D721Med (cell line): ENCODE results near the gene NEUROD2.

ENCODE experiments used
- DNase-seq: peaks from one replicate; pipeline ENCODE4 v3.0.0; 2011; ENCODE audit warnings: low spot score; ENCODE audit not compliant: insufficient read length
- FAIRE-seq: peaks from 2 replicates; lab custom pipeline; 2011; peaks lifted over from hg19 to GRCh38; lab: Jason Lieb, UNC
- TF ChIP-seq, protein P1 (sequence below): IDR thresholded peaks from 2 replicates; pipeline ENCODE4 v1.5.1; 2012; ENCODE audit warnings: mild to moderate bottlenecking, control low read depth; ENCODE audit not compliant: insufficient read depth; ENCODE audit errors: missing control alignments

The NEUROD2 gene

DNA sequence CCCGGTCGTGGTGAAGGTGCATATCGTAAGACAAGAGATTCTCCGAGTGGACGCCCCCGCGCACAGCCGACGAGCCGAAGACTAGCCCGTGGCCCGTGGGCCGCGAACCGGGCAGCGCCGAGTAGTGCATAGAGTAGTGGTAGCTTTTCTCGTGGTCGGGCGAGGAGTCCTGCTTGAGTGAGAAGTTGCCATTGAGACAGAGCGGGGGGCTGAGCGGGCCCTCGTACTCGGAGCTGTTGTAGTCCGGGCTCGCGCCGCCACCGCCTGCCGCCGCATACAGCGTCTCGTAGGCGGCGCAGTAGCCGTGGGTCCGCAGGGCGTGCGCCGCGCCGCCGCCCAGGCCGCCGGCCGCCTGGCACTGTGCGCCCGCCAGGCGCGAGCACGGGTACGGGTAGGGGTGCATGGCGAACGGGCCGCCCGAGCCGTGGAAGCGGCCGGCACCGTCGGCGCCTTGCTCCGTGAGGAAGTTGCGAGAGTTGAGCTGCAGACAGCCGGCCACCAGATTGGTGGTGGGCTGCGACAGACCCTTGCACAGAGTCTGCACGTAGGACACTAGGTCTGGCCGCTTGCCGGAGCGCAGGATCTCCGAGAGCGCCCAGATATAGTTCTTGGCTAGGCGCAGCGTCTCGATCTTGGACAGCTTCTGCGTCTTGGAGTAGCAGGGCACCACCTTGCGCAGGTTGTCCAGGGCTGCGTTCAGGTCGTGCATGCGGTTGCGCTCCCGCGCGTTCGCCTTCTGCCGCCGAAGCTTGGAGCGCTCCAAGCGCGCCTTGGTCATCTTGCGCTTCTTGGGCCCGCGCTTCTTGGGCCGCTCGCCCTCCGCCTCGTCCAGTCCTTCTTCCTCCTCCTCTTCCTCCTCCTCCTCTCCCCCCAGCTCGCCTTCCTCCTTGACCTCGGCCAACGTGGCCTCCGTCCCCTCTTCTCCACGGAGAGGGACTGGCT is 2.0 kb downstream of the NEUROD2 start:
- FAIRE-seq = no peak
- TF ChIP-seq, protein P1, sequence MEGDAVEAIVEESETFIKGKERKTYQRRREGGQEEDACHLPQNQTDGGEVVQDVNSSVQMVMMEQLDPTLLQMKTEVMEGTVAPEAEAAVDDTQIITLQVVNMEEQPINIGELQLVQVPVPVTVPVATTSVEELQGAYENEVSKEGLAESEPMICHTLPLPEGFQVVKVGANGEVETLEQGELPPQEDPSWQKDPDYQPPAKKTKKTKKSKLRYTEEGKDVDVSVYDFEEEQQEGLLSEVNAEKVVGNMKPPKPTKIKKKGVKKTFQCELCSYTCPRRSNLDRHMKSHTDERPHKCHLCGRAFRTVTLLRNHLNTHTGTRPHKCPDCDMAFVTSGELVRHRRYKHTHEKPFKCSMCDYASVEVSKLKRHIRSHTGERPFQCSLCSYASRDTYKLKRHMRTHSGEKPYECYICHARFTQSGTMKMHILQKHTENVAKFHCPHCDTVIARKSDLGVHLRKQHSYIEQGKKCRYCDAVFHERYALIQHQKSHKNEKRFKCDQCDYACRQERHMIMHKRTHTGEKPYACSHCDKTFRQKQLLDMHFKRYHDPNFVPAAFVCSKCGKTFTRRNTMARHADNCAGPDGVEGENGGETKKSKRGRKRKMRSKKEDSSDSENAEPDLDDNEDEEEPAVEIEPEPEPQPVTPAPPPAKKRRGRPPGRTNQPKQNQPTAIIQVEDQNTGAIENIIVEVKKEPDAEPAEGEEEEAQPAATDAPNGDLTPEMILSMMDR = no peak

DNA sequence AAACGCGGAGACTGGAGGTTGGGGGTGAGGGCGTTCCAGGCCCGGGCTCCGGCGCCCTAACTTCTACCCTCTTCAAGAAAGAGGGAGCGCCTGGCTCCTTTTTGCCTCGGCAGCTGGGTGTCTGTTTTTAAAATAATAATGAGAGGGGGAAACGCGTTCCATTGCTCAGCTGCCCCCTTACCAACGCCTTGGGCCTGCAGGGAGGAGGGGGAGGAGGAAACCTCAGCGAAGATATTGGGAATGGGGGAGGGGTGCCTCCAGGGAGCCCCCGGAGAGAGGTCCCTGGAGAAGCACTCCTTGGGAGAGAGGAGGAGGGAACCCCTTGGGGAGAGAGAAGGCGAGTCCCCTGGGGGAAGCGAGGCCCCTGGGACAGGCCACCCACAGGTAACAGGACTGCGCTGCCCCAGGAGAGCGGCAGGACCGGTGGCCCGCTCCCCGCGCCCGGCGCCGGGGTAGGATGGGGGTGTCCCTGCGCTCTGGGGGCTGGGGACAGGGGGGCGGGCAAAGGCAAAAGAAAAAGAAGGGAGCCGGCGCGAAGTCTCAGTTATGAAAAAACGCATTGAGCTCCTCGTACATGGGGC is 2.7 kb downstream of the NEUROD2 start:
- FAIRE-seq = no peak
- TF ChIP-seq, protein P1 = no peak
- no peak for DNase-seq

More for the DNA sequence above, 2.0 kb downstream of the NEUROD2 start:
- DNase-seq = no peak

DNA sequence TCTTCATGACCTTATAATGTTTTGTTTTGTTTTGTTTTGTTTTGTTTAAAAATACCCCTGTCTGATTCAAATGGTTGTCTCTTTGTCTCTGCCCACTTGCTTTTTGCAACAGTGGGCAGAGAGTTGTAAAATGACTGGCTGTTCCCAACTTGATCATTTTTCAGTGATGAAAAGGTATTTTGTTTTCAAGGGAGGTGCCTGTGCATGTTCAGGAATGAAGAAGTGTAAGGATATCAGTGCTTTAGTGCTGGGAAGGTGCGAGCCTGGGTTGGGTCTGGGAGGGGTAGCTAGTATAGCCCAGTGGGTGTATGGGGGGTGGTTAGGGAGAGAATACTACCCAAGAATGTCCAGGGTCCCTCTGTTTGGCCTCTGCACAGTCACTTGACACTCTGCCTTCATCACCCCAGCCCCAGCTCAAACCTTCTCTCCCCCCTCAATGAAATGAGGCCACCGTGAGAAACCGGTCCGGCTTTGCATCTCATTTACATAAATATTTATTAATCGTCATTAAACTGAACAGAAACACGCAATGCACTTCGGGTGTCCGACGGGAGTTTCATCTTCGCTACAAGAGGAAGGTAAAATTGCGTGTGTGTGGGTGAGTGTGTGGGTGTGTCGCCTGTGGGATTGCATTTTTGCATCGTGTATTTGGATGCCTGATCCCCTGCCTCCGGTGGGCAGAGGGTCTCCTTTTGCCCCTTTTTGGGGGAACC is 4.3 kb downstream of the NEUROD2 start:
- DNase-seq (no peak), FAIRE-seq (no peak)
- TF ChIP-seq, protein P1 = no peak

DNA sequence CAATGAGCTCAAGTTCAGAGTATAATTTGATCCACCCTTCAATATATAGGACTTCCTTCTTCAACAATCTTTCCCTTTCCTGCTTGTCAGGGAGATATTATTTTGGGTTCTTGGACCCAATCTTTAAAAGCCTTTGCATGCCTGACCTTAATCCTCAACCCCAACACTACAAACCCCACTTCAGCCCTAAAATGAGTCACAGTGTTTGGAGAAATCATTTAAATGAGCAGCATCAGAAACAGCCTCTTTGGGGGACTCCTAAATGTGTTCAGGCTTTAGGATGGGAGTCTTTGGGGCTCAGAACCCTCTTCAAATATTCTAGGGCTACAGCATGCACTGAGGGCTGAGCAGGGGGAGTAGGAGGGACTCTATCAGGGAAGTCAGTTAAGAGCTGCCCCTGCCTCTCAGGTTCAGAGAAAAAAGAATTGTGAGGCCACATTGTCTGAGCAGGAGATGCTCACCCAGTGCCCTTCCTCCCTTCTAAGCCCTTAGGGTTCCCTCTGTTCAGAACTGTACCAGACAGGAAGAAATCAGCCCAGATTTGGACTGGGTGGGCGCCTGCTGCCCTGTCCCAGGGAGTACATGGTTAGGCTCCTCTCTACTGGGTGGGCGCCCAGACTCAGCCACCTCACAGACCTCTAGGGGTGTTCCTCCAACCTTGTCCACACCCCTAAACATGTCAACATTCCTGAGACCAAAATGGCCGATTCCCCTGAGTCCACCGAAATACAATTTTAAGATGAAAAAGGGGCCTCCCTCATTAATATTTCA is 5.0 kb downstream of the NEUROD2 start:
- no peak for FAIRE-seq

DNA sequence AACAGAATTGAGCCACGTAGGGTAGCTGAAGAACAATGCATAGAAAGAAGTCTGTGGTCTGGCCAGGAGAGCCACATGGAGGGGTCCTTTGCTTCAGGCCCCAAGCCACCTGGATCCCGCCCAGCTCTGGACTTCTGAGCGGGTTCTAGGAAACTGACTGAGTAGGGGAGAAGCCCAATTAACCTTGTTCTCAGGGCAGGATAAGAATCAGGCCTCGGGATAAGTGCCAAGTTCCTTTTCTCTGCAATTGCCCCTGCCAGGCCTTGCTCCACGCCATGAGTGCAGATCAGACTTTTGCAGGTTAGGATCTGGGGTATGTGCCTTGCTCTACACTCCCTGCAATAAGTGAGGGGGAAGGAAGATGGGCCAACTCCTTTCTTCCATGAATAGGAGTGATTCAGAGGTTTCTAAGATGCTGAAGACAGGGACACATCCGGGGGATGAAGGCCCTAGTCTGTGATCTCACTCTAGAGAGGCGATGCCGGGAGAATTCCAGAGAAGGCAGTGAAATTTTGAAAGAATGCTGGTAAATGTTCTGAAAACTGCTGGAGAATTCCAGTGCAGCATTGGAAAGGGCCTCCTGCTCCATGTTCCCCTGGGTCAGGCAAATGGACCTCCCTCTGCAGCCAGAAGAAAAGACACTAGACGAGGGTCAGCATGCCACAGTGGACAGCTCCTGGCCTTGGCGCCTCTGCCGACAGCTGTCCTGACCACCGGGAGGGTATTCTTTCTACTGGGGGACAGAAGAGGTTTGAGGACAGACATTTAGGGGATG is 5.8 kb downstream of the NEUROD2 start:
- TF ChIP-seq, protein P1 = no peak
- DNase-seq = no peak
- no peak for FAIRE-seq

More for the DNA sequence above, 5.0 kb downstream of the NEUROD2 start:
- TF ChIP-seq, protein P1 = no peak
- no peak for DNase-seq
